GM21381 (cell line): ENCODE data around the gene MAP4.
"Not testable (repeated sequence)": the region's sequence is repeated elsewhere in the genome, so short reads cannot be mapped to it uniquely, and the experiment has no call there.

Experiments
- ATAC-seq: cut with Tn5 transposase; IDR thresholded peaks from one replicate; pipeline ENCODE4 v1.9.1; 2021; ENCODE audit warnings: mild to moderate bottlenecking, moderate library complexity; ENCODE audit not compliant: unreplicated experiment

Gene MAP4

GRCh38 chr3:47901280-47901833 lies 114.9 kb downstream of the MAP4 start:
- no peak for ATAC-seq

- no peak for ATAC-seq
Observed at GRCh38 chr3:47899495-47900108, 116.6 kb downstream of the MAP4 start.

GRCh38 chr3:47897954-47898353 lies 118.3 kb downstream of the MAP4 start:
- ATAC-seq: no peak

- no peak for ATAC-seq
Observed at GRCh38 chr3:47896736-47897135, 119.5 kb downstream of the MAP4 start.

GRCh38 chr3:47895241-47895640 lies 121.0 kb downstream of the MAP4 start:
- no peak for ATAC-seq

GRCh38 chr3:47892286-47893040 lies 123.8 kb downstream of the MAP4 start:
- ATAC-seq: no peak

GRCh38 chr3:47891613-47892005 lies 124.6 kb downstream of the MAP4 start:
- ATAC-seq: no peak

GRCh38 chr3:47890828-47891612 lies 125.2 kb downstream of the MAP4 start:
- no peak for ATAC-seq

GRCh38 chr3:47890126-47890827 lies 125.9 kb downstream of the MAP4 start:
- ATAC-seq: no peak

- no peak for ATAC-seq
Observed at GRCh38 chr3:47888986-47889757, 127.0 kb downstream of the MAP4 start.

- ATAC-seq: not testable (repeated sequence)
Observed at GRCh38 chr3:47887991-47888390, 128.2 kb downstream of the MAP4 start.

GRCh38 chr3:47885168-47885567 lies 131.0 kb downstream of the MAP4 start:
- no peak for ATAC-seq

GRCh38 chr3:47884603-47885002 lies 131.6 kb downstream of the MAP4 start:
- ATAC-seq: no peak

- ATAC-seq: no peak
Observed at GRCh38 chr3:47882338-47882737, 133.9 kb downstream of the MAP4 start.

GRCh38 chr3:47877719-47878118 lies 138.5 kb downstream of the MAP4 start:
- ATAC-seq: no peak

- no peak for ATAC-seq
Observed at GRCh38 chr3:47877290-47877689, 138.9 kb downstream of the MAP4 start.

GRCh38 chr3:47874913-47875312 lies 141.3 kb downstream of the MAP4 start:
- ATAC-seq: no peak

- no peak for ATAC-seq
Observed at GRCh38 chr3:47874438-47874837, 141.8 kb downstream of the MAP4 start.

GRCh38 chr3:47872916-47873315 lies 143.3 kb downstream of the MAP4 start:
- no peak for ATAC-seq

- no peak for ATAC-seq
Observed at GRCh38 chr3:47871389-47871788, 144.8 kb downstream of the MAP4 start.
